Breast epithelium (tissue), 4 donors: ENCODE data around the gene NEK11. TPM values are rescaled to one million over a fixed set of nuclear protein-coding genes. Genes with fewer than 3 reads are reported as not detected.

Experiments used
- DNase-seq, 2 donors: peaks; one replicate each; pipeline ENCODE4 v3.0.0-alpha.2; 2019; ENCODE audit warnings: low spot score in 2 of 2
- H3K27ac ChIP-seq, 2 donors: fragments of 200-600 bp; sonication (generic) in 1 of 2; one replicate each; pipeline ENCODE4 v1.5.1; 2016 to 2019; ENCODE audit warnings: mild to moderate bottlenecking in 1 of 2
- H3K27me3 ChIP-seq, 2 donors: fragments of 200-600 bp; sonication (generic) in 1 of 2; one replicate each; pipeline versions ENCODE4 v1.5.1 to v1.6.0; 2017 to 2019; ENCODE audit warnings: control low read depth in 1 of 2, mild to moderate bottlenecking in 1 of 2
- H3K36me3 ChIP-seq: fragments of 200-600 bp; one replicate; pipeline ENCODE4 v1.5.1; 2019
- H3K4me1 ChIP-seq, 2 donors: fragments of 200-600 bp; sonication (generic); one replicate each; pipeline ENCODE4 v1.5.1; 2016 to 2019; ENCODE audit warnings: control low read depth in 1 of 2
- H3K4me3 ChIP-seq, 3 donors: fragments of 200-600 bp; sonication (generic); 1 replicate in 2 of 3; 2 replicates in 1 of 3; pipeline ENCODE4 v1.5.1; 2016 to 2019; ENCODE audit warnings: mild to moderate bottlenecking in 3 of 3, moderate library complexity in 2 of 3
- H3K9me3 ChIP-seq, 2 donors: fragments of 200-600 bp; sonication (generic) in 1 of 2; one replicate each; pipeline ENCODE4 v1.5.1; 2016 to 2019; ENCODE audit warnings: control low read depth in 1 of 2
- POLR2A ChIP-seq: fragments of 450-650 bp; IDR thresholded peaks from one replicate; pipeline ENCODE4 v1.6.1; 2016; ENCODE audit warnings: antibody characterized with exemption, mild to moderate bottlenecking, moderate library complexity
- POLR2AphosphoS5 ChIP-seq, 3 donors: sonication (generic); formaldehyde crosslinking; IDR thresholded peaks; one replicate each; pipeline ENCODE4 v1.6.1; 2017; ENCODE audit warnings: antibody characterized with exemption in 3 of 3
- intact Hi-C: fragments of 100-400 bp; cut with DNase I; formaldehyde crosslinking; loops from one replicate; pipeline ENCODE4 v1.15.1; 2023; ENCODE audit warnings: low total_unique reads
- total RNA-seq, 3 donors: library from RNA; depleted of rRNA; stranded (reverse); fragments of >200 nt; gene quantifications; one replicate each; pipeline ENCODE4 v1.1.0, GENCODE V29; 2016
- TF ChIP-seq, protein P1 (sequence below), 3 donors: fragments of 450-650 bp; IDR thresholded peaks; one replicate each; pipeline ENCODE4 v1.5.1; 2016 to 2017; ENCODE audit warnings: antibody characterized with exemption in 3 of 3, mild to moderate bottlenecking in 3 of 3, moderate library complexity in 3 of 3

NEK11 gene
- total RNA-seq, 3 donors from 2014 or later = 7.4 to 18.3 (median 16.4) TPM

DNA sequence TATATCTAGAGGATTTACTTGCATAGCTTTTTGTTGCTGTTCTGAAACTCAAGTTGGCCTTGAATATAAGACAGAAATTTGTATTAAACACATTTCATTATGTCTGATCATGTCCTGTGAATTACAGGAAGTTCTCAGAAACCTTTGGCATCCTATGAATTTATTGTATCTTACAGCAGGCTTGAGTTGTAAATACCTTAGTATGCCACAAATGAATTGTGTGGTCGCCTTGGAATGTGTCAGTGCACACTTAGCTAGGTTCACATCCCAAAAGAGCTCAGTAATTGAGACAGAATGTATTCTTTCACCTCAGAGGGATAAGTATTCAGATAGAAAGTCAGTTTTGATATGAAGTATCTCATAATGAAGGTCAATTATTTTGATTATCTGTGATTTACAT lies 83.4 kb downstream of the NEK11 start:
- no peaks in the 10 kb centered on the region for H3K27me3 ChIP-seq
- H3K4me3 ChIP-seq = no peak overlapping the region
- DNase-seq = no peak
- TF ChIP-seq, protein P1, sequence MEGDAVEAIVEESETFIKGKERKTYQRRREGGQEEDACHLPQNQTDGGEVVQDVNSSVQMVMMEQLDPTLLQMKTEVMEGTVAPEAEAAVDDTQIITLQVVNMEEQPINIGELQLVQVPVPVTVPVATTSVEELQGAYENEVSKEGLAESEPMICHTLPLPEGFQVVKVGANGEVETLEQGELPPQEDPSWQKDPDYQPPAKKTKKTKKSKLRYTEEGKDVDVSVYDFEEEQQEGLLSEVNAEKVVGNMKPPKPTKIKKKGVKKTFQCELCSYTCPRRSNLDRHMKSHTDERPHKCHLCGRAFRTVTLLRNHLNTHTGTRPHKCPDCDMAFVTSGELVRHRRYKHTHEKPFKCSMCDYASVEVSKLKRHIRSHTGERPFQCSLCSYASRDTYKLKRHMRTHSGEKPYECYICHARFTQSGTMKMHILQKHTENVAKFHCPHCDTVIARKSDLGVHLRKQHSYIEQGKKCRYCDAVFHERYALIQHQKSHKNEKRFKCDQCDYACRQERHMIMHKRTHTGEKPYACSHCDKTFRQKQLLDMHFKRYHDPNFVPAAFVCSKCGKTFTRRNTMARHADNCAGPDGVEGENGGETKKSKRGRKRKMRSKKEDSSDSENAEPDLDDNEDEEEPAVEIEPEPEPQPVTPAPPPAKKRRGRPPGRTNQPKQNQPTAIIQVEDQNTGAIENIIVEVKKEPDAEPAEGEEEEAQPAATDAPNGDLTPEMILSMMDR (IDR thresholded peaks at IDR 0.05) = no peak
- TF ChIP-seq POLR2A = no peak
- no peak for TF ChIP-seq POLR2AphosphoS5 (IDR thresholded peaks at IDR 0.05)
- no peak overlapping the region for H3K27ac ChIP-seq
- intact Hi-C loops = no loop called here
- H3K4me1 ChIP-seq = no peaks in the 10 kb centered on the region
- no peaks in the 10 kb centered on the region for H3K36me3 ChIP-seq
- H3K9me3 ChIP-seq = no peaks in the 10 kb centered on the region

DNA sequence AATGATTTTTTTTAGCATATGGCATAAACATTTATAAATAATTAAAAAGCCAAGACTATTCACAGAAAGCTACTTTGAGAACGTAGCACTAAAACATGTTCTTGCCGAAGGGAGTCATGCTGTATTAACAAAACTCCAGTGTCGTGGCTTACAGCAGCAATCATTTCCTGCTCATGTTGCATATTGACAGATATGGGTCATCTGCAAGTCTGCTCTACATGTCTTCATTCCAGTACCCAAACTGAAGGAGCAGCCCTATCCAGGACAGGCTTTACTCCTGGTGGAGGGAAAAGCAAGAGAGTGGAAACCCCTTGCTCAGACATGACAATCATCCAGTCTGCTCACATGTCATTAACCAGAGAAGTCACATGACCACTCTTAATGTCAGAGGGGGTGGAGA lies 87.6 kb downstream of the NEK11 start:
- TF ChIP-seq POLR2A (no peak), POLR2AphosphoS5 (IDR thresholded peaks at IDR 0.05) (no peak)
- TF ChIP-seq, protein P1 (IDR thresholded peaks at IDR 0.05) = no peak
- no peaks in the 10 kb centered on the region for H3K9me3 ChIP-seq
- H3K27ac ChIP-seq = no peak overlapping the region

DNA sequence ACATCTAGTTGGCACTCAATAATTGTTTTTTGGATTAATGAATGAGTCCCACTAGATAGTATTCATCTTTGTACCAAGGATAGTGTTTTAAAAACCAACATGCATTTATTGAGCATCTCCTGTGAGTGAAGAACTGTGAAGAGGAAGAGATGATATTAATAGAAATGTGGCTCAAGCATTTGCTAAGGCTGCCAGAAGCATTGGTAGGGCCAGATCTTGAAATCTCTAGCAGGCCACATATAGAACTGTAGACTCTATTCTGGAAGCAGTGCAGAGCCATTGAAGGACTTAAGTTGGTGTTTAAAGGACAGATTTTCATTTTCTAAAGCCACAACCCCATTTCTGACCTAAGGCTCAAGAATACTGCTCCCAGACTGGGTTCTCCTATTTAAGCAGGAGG lies 99.0 kb downstream of the NEK11 start:
- Histone ChIP-seq H3K9me3 (peaks cover 0 to 11% of the 10 kb centered on the region in 2 donors), H3K27ac (no peak overlapping the region), H3K27me3 (no peaks in the 10 kb centered on the region), H3K4me3 (no peak overlapping the region), H3K4me1 (no peaks in the 10 kb centered on the region), H3K36me3 (no peaks in the 10 kb centered on the region)
- intact Hi-C loops = no loop called here
- DNase-seq = no peak
- TF ChIP-seq POLR2AphosphoS5 (IDR thresholded peaks at IDR 0.05) (no peak), POLR2A (no peak)
- TF ChIP-seq, protein P1 (IDR thresholded peaks at IDR 0.05) = no peak

More for the DNA sequence above, 87.6 kb downstream of the NEK11 start:
- H3K36me3 ChIP-seq = no peaks in the 10 kb centered on the region
- no peaks in the 10 kb centered on the region for H3K27me3 ChIP-seq
- intact Hi-C loops = no loop called here
- no peaks in the 10 kb centered on the region for H3K4me1 ChIP-seq
- no peak overlapping the region for H3K4me3 ChIP-seq
- DNase-seq = no peak

DNA sequence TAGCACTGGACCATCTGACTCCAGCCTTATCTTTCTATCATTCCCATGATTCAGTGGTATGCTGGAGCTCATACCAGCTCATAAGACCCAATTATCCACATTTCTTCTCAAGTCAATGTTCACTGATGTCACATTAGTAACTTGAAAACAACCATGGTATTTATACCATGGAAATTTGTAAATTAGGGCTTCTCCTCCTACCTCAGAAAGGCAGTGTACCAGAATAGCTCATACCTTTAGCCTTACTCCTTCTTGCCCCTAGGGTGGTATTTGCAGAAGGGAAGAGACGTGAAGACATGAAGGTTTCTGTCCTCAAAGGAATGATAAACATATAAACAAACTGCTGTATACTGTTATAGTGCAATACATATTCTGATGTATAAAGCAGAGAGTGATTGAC lies 114.2 kb downstream of the NEK11 start:
- H3K27ac ChIP-seq = no peak overlapping the region
- H3K27me3 ChIP-seq = no peaks in the 10 kb centered on the region
- H3K4me3 ChIP-seq = no peak overlapping the region
- intact Hi-C loops = no loop called here
- no peaks in the 10 kb centered on the region for H3K36me3 ChIP-seq
- no peak for TF ChIP-seq POLR2AphosphoS5 (IDR thresholded peaks at IDR 0.05)
- no peak for TF ChIP-seq POLR2A
- TF ChIP-seq, protein P1 (IDR thresholded peaks at IDR 0.05) = no peak
- no peak for DNase-seq
- no peaks in the 10 kb centered on the region for H3K9me3 ChIP-seq
- H3K4me1 ChIP-seq = no peaks in the 10 kb centered on the region

DNA sequence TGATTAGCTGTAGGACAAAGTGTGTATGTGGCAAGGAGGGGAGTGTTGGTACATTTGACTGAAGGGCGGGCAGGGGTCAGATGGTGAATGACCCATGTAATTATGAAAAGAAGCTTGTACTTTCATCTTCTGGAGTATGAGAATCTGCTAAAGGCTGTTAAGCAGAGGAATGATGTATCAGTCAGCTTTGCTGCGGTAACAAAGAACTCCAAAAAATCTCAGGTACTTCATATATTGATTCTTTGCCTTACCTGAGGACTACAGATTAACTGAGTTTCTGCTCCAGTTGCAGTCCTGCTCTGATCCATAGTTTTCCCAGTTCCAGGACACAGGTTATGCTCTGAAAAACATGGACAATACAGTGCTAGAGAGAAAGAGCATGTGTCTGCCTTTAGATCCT lies 115.1 kb downstream of the NEK11 start:
- DNase-seq = no peak
- TF ChIP-seq POLR2AphosphoS5 (IDR thresholded peaks at IDR 0.05) = no peak
- TF ChIP-seq POLR2A = no peak
- TF ChIP-seq, protein P1 (IDR thresholded peaks at IDR 0.05) = no peak
- Histone ChIP-seq H3K9me3 (no peaks in the 10 kb centered on the region), H3K36me3 (no peaks in the 10 kb centered on the region), H3K4me1 (no peaks in the 10 kb centered on the region), H3K27me3 (no peaks in the 10 kb centered on the region), H3K27ac (no peak overlapping the region), H3K4me3 (no peak overlapping the region)
- intact Hi-C loops = no loop called here
